HG03469 (cell line): Measurements from ENCODE around the gene CYP26B1.

Experiments used
- ATAC-seq: cut with Tn5 transposase; IDR thresholded peaks from one replicate; pipeline ENCODE4 v1.9.1; 2021; ENCODE audit warnings: mild to moderate bottlenecking, moderate library complexity, moderate number of reproducible peaks; ENCODE audit not compliant: unreplicated experiment

The CYP26B1 gene

DNA sequence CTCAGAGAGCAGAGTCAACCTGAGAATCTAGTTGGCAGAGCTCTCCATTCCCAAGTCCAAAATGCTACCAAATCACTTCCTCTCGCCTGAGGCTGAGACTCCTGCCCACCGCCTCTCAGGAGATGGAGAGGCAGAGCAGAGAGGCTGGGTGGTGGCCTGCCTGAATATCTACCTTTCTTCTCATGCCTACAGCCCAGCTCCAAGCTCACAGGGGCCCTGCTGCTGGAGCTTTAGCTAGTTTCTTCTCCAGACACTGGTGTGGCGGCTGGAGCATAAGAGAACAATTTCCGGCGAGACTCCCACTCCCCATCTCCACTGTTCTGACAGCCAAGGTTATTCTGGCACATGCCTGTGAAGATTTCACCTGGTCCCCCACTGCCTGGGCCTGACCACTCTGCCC is 8.1 kb upstream of the CYP26B1 start:
- ATAC-seq, result no peak

DNA sequence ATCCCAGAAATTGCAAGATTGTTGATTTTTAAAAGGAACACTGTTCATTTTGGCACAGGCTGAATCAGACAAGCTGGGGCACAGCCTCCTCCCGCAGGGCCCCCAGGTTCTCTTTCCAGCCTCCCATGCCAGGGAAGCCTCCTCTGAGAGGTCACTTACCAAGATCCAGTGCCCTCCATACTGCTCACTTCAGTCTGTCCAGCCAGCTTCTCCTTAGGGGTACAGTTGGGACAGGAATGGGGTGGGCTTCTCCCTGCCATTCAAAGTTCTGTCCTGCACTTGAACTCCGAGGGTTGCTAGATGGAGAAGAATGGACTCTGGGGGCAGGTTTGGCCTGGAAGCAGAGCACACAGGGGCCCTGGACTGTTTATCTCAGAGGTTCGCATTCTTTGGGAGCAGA is 7.5 kb upstream of the CYP26B1 start:
- ATAC-seq, result no peak

DNA sequence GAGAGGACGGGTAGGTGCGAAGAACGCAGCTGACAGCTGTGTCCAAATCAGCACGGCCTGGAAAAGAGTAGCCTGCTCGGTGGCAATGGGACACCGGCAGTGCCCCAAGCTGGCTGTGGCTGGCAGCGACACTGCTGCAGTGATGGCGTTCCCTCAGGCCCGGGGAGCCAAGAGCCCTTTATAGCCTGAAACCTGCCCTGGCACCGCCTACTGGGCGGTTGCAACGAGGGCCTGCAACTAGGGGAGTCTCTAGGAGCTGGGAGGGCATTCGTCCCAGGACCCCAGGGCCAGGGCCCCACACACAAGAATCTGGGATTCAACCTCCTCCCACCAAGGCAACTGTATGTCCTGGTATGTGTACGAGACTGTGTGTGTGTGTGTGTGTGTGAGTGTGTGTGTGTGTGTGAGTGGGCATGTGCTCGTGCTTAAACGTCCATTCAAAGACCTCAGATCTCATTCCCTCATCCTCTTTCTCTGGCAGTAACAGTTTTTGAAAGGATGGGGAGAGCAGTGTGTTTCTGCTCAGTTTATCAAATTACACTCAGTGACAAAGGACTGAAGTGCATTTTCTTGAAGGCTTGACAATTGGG is 6.8 kb upstream of the CYP26B1 start:
- no peak for ATAC-seq

DNA sequence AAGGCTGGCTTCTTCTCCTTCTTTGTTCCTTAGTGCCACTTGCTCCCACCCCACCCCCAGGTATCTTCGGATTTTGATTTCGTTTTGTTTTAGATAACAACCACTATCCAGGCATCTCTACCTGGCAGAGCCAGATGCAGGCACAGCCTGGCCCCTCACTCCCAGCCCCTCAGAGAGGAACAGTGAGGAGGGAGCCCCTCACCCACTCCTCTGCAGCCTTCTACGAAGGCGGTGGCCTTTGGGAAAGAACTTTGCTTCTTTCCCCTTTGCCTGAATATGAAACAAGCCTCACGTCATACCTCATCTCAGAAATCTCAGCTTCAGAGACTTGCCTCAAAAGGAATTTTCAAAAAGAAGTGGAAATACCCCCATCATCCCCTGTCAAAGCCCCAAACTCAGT is 6.3 kb upstream of the CYP26B1 start:
- no peak for ATAC-seq

DNA sequence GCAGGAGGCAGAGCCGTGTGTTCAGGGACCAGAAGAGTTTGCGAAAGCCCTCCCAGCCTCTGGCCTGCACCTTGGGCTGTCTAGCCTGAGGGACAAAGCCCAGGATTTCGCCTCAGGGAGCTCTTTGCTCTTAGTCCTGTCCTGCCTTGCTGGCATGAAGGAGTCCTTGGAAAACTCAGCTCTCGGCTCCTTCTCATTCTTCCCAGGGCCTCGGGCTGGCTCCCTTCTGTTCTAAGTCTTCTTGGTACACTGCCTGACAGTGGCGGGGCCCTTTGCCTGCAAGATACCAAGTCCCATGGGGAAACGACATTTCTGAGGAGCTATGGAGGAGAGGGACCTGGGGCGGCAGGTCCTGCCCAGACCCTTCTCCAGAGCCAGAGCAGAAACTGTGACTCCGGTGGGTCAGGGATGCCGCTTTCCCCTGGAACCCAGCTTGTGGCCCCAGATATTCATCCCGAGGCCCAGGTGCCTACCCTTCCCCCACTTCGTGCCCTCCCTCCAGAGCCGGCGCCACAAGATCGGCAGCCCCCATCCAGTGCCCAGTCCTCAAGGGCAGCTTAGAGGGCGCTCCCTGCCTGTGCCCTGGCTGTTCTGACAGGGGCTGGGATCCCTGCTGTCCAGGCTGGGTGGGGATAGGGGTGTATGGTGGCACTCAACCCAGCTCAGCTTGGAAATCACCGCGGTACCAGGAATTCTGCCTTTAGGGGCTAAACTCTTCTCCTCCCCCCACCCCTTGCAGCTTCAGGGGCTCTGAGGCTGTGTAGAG is 5.5 kb upstream of the CYP26B1 start:
- no peak for ATAC-seq

DNA sequence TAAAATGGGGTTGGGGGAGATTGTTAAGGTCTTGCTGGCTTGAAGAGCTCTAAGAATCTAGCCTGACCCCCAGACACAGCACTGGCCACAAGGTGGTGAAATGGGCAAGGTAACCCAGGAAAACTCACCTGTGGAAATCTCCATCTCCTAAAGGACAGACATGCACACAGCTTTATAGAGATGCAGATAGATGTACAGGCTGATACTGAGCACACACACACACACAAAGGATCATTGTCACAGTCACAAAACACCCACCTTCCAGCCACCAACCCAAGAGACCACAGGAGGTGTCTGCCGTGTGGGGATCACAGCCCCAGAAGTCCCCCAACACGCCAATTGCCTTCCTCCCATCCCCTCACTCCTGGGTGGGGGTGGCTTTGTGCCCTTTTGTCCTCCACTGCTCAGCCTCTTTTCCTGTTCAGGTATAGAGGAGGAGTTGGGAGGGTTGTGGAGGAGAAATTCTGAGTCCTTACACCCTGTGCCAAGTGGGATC is 3.2 kb upstream of the CYP26B1 start:
- ATAC-seq, result no peak

DNA sequence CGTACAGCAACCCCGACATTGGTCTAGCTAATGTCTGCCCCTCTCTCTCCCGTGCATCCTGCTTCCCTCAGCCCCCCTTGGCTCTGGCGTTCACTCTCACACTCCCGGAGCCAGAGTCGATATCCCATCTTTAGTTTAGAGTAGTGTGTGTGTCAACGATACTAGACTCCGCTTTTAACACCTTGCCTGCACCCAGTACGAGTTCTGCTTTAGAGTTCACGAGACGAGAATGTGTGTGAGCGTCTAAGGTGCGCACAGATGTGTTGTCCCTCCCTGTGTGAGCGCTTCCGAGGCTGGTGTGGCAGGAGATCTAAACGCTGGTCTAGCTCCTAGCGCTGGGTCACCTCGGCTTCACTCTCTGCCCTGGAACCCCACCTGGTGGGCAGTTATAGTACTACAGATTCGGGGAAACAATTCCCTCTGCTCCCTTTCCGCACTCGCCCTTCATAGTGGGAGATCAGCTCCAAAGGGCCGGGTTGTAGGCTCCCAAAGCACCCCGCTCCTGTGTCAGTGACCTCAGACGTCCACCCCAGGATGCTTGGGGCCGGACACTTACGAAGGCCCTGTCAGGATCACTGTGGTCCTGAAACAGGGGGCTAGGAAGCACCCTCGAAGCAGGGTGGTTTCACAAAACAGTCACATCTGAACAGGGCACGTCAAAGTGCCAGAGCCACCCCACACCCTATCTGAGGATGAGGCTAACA is 2.6 kb upstream of the CYP26B1 start:
- peak; percentile 72 for ATAC-seq

DNA sequence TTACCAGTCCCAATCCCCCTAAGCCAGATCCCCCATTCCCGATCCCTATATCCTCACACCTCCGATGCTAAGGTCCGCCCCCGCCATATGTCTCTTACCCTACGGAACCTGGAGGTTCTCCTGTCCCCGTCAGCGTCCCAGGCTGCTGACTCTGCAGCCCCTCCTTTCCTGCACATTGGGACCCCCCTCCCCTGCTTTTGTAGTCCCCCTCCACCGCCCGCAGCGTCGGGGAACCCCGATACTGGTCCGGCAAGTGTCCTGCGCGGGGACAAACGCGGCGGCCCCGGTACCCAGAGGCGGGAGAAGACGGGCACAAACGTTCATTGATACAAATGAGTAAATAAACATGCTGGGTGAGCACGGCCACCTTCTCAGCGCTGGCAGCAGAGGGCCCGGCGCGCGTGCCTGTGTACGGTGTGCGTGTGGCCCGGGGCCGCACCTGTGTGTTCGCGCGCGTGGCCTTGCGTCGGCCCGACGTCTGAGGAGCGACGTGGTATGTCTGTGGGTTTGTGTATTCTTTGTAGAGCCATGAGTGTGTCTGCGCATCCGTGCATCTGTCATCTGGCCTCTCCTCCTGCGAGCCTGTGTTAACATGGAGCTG is 2.0 kb upstream of the CYP26B1 start:
- ATAC-seq, result no peak

DNA sequence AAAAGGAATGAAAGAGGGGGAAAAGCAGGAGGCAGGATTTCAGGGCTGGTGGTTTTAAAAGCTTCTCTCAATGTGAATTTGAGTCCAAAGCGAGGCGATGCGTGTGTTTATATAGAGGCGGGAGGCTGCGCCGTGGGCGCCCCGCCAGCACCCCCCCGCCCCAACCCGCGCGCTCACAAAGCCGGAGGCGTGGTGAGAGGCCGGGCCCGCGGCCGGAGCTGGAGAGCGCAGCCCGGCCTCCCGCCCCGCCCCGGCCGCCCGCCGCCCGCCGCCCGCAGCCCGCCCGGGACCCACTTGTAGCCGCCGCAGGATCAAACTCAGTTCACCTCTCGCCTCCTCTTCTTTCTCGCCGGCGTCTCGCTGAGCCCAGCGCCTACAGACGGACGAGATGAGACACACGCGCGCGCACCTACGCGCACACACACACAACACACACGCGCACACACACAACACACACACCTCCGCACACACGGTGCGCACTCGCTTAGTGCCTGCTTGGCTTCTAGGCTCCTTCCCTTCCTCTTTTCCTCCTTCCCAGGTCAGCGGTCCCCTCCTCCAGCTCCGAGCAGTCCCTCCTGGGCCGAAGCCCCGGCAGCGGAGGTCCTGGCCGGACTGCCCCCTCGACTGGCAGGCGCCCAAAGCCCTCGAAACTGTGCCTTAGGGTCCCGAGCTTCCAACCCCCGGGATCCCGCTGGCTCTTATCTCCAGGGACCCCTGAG is 1.3 kb upstream of the CYP26B1 start:
- no peak for ATAC-seq

DNA sequence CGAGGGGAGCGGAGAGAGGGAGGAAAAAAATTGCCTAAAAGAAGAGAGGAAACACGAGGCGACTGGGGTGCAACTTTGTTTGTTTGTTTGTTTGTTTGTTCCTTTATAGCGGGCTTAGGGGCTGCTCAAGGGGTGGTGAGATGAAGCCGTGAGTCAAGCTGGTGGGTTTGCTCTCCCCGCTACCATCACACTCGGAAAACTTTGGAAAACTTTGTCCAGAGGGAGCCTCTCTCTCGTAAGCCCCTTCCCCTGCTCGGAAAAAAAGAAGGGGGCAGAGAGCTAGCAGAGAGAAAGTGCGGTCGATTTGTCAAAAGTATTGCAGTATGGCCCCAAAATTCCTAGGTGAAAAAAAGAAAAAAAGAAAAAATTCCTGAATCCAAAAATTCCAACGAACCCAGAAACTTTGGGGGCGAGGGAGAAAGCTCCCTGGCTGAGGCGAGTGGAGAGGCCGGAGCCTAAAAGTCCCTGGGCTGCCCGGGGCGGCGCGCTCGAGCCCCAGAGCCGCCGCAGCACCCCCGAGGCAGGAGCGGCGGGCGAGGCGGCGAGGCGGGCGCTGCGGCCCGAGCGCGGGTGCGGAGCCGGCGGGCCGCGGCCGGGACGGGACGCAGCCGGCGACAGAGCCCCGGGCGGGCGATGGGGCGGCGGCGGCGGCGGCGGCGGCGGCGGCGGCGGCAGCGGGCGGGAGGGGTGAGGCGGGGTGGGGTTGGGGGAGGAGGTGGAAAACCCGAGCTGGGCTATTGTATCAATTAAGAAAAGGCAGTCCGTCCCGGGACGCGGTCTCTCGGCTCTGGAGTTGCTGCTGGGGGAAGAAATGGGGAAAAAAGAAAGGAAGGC is 558 bp upstream of the CYP26B1 start:
- ATAC-seq, result no peak

DNA sequence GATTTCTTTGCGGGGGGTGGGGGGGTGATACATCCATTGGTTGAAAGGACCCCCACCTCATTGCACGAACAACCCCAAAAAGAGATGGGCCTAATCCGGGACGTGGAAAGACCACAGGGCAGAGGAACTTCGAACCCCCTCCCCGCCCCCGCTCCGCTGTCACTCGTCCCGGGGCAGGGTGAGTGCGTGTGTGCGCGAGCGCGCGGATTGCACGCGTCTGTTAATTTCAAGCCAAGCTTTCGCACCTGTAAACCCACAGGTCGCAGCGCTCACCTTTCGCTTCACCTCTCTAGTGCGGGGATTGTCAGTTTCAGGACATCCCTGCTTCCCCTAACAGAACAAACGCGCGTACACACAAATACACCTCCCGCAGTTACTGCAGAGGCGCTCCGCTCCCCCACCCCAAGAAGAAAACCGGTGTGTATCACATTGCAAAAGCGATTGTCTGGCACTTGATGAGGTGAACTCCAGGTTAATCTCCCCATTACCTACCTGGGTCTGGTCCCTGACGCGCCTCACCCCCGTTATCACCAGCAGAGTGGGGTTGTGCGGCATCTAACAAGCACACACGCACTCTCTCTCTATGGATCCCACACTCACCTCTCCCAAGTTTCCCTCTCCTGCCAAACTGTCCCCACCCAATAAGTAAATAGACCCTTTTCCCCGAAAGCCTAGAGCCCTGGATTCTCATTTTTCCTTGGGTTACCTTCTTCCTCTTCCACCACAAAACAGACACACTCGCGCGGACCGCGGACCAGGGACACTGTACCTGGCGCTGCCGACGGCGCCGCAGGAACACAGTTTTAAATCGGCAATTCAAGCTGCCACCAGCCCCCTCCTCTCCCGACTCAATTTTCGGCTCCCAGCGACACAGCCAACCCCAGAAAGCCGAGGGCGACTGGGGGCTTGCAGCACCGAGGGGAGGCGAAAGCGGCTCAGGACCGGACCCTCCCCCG is 1.0 kb downstream of the CYP26B1 start:
- ATAC-seq, result no peak

DNA sequence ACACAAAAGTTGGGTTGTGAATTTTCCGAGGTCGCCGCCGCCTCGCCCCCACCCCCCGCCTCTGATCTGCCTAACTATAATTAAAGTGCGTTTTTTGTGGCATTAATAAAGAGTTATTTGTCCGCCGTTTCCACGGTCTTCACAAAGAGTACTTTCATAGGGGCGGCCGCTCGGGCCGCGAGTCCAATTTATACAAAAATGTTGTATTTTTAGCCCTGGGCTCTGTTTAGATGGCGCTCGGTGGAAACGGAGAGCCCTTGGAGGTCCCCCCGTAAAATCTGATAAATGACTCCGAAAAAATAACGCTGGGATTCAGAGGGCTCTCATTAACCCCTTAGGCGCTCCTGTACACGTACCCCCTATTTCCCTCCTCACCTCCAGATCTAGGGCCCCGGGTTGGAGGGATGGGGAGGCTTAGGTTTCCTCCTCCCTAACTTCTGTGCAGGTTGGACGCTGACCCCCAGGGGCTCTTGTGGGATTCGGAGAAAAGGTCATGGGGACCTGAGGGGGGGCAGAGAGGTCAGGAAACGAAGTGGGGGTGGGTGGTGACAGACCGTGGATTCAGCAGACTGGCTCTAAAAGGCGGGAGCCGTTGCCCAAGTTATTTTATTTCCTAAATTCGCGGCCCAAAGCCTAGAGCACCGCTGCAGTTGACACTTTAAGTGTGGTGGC is 1.9 kb downstream of the CYP26B1 start:
- ATAC-seq, result no peak

DNA sequence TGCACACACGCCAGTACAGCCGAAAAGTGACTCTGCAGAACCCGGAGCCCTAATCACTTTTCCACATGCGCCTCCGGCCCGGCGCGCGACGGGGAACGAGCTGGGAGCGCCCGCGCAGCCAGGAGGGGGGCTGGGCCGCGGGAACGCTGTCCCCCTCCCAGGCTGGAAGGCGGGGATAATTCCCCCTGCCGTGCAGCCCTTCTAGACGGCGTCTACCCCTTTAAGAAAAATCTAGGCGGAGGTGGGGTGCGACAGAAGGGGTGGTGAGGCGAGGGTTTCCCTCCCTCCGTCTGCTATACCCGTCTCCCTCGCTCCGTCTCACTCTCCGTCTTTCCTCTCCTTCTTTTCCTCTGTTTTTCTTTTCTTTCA is 2.4 kb downstream of the CYP26B1 start:
- ATAC-seq, result no peak

DNA sequence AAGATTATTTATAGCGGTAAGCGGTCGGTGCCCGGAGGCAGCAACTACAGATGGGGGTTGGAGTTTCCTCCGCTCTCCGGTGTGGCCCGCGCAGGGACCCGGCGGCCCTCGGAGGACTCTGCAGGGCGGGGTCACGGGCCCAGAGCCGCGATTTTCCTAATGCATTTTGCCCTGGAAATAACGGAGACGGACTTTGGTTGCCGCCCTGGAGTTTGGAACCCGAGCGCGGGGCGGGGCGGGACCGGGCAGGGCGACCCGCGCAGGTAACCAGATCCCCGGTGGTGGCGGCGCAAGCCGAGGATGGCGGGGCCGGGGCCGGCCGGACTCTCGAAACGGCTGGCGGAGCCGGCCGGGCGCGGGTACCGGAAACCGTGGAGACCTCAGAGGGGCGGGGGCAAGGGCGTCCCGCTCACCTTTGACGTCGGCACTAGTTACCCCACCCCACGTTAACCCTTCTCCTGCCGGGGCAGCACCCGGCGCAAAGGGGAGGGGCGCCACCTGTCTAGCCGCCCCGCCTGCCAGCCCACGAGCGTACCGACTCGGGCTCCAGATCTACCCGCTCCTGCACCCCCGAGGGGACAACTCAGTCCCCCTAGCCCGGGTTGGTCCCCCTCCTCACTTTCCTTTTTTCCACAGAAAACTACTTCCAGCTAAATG is 2.9 kb downstream of the CYP26B1 start:
- no peak for ATAC-seq

DNA sequence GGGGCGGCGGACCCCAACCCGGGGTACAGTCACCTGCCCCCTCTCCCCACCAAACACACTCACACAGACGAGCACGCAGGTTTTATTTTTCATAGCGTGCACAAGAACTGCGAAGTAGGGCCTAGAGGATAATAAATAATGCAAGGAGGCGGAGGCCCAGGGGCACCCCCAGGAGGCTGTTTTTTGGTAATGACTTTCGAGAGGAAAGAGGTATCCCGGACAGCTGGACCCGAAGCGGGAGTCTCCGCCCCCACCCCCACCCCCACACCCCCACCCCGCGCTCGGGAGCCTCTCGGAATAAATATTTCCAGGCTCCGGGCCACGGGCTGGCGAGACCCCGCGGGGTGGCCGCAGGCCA is 3.4 kb downstream of the CYP26B1 start:
- no peak for ATAC-seq

DNA sequence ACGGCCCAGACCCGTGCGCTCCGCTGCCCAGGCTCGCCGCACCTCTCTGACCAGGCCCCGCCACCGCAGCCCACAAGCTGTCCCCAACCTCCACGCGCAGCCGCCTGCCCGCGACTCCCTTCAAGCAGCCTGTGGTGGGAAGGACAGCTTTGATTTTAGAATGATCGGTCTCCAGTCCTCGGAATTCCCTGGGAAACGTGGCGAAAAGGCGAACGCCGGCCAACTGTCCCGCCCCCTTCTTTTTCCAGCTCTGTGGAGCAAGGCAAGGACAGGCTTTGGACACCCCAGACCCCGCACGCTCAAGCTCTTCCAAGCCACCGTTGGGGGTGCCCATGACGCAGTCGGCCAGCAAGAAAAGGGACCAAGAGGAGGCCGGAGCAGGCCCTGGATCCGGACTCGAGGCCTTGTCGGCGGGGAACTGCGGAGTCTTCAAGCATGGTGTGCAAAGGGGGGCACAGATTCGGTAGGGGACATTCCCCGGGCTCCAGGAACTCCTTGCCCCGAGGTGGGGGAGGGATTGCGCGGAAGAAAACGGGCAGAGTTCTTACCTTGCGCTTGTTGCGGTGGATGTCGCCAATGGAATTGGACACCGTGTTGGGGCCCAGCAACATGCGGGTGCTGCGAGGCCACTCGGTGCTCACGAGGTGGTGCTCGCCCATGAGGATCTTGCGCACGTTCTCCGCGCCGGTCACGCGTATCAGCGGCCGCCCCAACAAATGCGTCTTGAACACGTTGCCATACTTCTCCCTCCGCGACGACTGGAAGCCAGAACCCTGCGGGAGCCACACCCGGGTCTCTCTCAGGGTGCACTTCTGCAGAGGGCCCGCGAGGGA is 4.0 kb downstream of the CYP26B1 start:
- ATAC-seq, result no peak
